H1 (cell line): ENCODE measurements around the gene CNRIP1.

ENCODE experiments used
- CTCF ChIP-seq, 3 experiments: IDR thresholded peaks; 1 replicate in 2 of 3; 2 replicates in 1 of 3; pipeline versions ENCODE4 v1.5.1 to v1.6.1; 2011; ENCODE audit warnings: low read length in 3 of 3, mild to moderate bottlenecking in 3 of 3, inconsistent platforms in 2 of 3, low read depth in 1 of 3, moderate library complexity in 1 of 3; ENCODE audit not compliant: insufficient read depth in 1 of 3; ENCODE audit errors: control extremely low read depth in 1 of 3
- GABPA ChIP-seq: IDR thresholded peaks from 2 replicates; pipeline ENCODE4 v1.6.1; 2011; ENCODE audit warnings: mild to moderate bottlenecking, low read length, moderate library complexity, borderline replicate concordance; ENCODE audit not compliant: insufficient read depth
- JUND ChIP-seq: IDR thresholded peaks from 2 replicates; pipeline ENCODE4 v1.6.1; 2011; ENCODE audit warnings: mild to moderate bottlenecking, improper control_type of control experiment, low read length
- KDM1A ChIP-seq: fragments of 200-600, 300-600 bp; sonication (generic); IDR thresholded peaks from 2 replicates; pipeline ENCODE4 v1.7.1; 2016; ENCODE audit warnings: mild to moderate bottlenecking, low read length, borderline replicate concordance
- SIN3A ChIP-seq, 2 experiments: IDR thresholded peaks in 1 of 2; conservative IDR thresholded peaks in 1 of 2; 2 replicates each; pipeline ENCODE4 v1.6.1; 2011 to 2012; ENCODE audit warnings: low read length in 2 of 2, improper control_type of control experiment in 1 of 2, low read depth in 1 of 2, mild to moderate bottlenecking in 1 of 2
- SIX5 ChIP-seq: IDR thresholded peaks from 2 replicates; pipeline ENCODE4 v1.6.1; 2011; ENCODE audit warnings: mild to moderate bottlenecking, low read depth, low read length
- SUZ12 ChIP-seq: fragments of 200-600 bp; sonication (generic); IDR thresholded peaks from 2 replicates; pipeline ENCODE4 v1.6.1; 2012; ENCODE audit warnings: mild to moderate bottlenecking, inconsistent platforms, low read length, moderate library complexity, mixed read lengths
- TCF12 ChIP-seq: IDR thresholded peaks from 2 replicates; pipeline ENCODE4 v1.6.1; 2011; ENCODE audit warnings: low read depth, mild to moderate bottlenecking, low read length

- TF ChIP-seq CTCF (IDR thresholded peaks at IDR 0.05; ENCODE audit: control extremely low read depth in 1 of 3, insufficient read depth in 1 of 3, low read depth in 1 of 3, low read length in 3 of 3) (no peak), SUZ12 (no peak), KDM1A (no peak), JUND (no peak), SIN3A (conservative IDR thresholded peaks at IDR 0.05 in 1 of 2, IDR thresholded peaks at IDR 0.05 in 1 of 2; ENCODE audit: low read depth in 1 of 2, low read length in 2 of 2) (peak; percentile 97), SIX5 (no peak), TCF12 (peak; percentile 95), GABPA (no peak)
Measured at GRCh38 chr2:68320118-68320641, 431 bp upstream of the CNRIP1 start.
